Germinal center (tissue), 1 donor: ENCODE measurements around the gene SSB.
"Not testable (repeated sequence)": the region's sequence is repeated elsewhere in the genome, so short reads cannot be mapped to it uniquely, and the experiment has no call there.

Experiments used
- DNase-seq: peaks from one replicate; pipeline ENCODE4 v3.0.0; 2012; ENCODE audit warnings: mixed read lengths, low spot score

SSB gene

DNA sequence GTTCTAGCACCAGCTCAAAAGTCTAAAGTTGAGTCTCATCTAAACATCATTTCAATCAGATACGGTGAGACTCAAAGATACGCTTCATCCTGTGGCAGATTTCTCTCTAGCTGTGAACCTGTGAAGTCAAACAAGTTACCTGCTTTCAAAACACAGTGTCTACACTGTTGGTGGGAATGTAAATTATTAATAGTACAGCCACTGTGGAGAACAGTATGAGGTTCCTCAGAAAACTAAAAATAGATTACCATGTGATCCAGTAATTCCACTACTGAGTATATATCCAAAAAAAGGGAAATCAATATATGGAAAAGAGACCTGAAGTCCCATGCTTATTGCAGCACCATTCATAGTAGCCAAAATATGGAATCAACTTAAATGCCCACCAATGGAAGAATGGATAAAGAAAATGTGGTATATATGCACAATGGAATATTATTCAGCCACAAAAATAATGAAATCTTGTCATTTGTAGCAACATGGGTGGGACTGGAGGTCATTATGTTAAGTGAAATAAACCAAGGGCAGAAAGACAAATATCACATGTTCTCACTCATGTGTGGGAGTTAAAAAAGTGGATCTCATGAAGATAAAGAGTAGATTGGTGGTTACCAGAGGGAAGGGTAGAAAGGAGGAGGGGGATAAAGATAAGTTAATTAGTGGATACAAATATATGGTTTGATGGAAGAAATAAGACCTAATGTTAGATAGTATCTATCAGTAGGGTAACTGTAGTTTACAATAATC, 40.2 kb downstream of the SSB start:
- DNase-seq, result no peak

DNA sequence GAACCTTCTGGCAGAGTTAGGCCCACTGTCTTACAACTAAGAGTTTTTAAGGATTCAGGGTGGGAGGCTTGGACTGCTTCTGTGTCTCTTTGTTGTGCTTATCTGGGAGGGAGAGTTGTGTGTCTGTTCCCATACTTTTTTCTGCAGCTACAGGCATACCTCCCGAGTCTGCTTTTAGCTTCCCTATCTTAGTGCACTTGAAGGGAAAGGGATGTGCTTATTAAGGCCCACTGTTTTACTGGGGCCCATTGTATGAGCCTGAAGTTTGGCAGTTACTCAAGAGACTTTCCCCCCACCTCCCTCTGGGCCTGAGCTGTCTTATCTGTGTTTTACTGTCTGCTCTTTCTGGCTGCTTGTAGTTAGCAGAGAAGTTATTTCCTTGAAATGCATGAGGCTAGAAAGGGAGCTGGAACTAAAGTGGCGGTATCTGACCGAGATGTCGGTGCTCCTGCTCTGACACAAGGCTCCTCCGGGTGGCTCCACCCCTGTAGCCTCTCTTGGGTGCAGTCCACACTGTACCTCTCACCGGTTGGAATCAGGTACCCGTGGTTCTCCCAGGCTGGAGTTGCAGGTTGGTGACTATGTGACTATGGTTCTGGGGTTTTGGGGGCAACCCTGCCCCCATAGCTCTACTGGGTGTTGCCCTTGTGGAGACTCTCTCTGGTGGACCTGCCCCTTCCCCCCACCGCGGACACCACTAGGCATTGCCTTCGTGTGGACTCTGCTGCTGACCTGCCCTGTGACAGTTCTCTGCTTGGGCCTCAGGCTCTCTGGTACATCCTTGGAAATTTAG, 41.5 kb downstream of the SSB start:
- DNase-seq, result no peak

DNA sequence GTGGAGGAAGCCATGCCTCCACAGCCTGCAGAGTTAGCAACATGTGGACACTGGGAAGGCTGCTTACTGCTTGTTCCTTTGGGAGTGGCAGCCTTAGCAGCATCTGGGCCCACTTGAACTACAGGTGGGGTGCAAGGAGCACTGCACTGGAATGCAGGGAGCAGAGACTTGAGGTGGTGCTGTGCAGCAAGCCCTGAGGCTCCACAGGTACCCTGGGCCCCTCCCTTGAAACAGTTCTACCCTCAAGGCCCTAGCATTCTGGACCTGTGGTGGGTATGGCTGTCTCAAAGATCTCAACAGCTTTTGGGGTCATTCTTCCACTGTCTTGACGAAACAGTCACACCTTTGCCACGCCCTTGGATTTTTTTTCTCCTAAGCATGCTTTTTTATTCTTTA, 42.1 kb downstream of the SSB start:
- no peak for DNase-seq

DNA sequence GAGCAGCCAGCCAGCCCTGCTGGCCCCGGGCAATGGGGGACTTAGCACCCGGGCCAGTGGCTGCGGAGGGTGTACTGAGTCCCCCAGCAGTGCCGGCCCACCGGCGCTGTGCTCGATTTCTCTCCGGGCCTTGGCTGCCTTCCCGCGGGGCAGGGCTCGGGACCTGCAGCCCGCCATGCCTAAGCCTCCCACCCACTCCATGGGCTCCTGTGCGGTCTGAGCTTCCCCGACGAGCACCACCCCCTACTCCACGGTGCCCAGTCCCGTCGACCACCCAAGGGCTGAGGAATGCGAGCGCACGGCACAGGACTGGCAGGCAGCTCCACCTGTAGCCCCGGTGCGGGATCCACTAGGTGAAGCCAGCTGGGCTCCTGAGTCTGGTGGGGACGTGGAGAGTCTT, 43.0 kb downstream of the SSB start:
- DNase-seq, result not testable (repeated sequence)

DNA sequence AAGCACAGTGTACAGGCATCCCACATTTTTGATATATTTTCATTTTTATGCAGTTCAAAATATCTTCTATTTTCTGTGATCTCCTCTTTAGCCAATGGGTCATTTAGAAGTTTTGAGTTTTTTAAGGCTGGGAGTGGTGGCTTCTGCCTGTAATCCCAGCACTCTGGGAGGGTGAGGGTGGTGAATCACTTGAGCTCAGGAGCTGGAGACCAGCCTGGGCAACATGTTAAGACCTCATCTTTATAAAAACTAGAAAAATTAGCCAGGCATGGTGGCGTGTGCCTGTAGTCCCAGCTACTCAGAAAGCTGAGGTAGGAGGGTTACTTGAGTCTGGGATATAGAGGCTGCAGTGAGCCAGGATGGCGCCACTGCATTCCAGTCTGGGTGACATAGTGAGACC, 46.3 kb downstream of the SSB start:
- no peak for DNase-seq

DNA sequence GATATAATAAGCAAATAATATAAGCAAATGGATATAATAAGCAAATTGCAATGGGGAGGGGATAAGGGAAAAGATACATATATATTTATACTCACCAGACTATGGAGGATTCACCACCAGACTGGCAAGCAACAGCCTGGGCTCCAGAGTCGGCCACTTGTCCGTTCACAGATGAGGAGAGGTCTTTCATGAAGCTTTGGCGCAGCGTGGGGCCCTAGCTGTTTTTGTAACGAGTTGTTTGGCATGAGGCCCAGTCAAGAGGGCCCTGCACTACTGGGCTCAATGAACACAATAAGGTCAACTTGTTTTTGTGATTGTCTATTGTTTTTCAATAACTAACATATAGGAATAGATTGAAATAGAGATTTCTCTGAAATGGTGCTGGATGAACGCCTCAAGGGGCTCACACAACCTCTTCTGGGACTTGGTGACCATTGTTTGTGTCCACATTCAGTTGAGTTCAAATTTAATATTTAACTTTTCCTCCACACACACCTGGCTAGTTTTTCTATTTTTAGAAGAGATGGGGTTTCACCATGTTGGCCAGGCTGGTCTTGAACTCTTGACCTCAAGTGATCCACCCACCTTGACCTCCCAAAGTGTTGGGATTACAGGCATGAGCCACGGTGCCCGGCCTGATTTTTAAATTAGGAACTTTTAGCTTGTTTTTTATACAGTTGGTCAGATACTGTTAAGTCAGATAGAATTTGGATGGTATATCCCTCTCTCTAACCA, 50.5 kb downstream of the SSB start:
- DNase-seq, result not testable (repeated sequence)

DNA sequence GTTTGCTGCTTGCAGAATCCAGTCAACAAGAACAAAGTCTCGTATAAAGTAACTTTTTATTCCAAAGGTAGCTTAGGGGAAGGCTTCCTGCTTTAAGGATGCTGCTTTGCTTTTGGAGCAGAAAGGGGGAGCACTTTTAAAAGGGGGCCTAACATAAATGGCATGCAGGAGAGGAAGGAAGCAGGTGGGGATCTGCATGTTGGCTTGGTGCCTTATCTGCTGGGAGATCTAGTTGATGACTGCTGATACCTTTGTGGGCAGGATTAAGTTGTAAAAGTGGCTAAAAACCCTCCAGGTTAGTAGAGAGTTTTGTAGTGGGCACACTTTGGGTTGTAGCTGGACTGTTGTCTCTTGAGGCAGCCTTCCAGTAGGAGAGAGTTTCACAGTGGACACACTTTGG, 51.0 kb downstream of the SSB start:
- DNase-seq, result no peak

DNA sequence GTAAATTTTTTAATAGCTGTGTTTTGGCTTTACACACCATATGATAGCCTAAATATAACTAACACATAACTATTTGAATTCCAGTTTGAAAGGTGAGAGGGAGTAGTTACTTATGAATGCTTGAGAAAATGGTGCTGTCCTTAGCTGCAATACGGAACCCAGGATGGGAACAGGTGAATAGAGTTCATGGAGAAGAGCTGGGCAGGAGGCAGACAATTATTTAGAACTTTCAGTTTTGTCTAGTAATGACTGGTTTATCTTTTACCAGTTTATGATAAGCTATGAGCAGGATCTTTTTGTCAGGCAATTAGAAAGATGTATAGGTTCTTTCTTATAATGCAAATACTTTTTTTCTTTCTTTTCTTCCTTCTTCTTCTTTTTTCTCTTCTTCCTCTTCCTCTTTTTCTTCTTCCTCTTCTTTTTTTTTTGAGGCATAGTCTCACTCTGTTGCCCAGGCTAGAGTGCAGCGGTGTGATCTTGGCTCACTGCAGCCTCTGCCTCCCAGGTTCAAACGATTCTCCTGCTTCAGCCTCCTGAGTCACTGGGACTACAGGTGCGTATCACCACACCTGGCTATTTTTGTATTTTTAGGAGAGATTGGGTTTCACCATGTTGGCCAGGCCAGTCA, 54.5 kb downstream of the SSB start:
- no peak for DNase-seq

DNA sequence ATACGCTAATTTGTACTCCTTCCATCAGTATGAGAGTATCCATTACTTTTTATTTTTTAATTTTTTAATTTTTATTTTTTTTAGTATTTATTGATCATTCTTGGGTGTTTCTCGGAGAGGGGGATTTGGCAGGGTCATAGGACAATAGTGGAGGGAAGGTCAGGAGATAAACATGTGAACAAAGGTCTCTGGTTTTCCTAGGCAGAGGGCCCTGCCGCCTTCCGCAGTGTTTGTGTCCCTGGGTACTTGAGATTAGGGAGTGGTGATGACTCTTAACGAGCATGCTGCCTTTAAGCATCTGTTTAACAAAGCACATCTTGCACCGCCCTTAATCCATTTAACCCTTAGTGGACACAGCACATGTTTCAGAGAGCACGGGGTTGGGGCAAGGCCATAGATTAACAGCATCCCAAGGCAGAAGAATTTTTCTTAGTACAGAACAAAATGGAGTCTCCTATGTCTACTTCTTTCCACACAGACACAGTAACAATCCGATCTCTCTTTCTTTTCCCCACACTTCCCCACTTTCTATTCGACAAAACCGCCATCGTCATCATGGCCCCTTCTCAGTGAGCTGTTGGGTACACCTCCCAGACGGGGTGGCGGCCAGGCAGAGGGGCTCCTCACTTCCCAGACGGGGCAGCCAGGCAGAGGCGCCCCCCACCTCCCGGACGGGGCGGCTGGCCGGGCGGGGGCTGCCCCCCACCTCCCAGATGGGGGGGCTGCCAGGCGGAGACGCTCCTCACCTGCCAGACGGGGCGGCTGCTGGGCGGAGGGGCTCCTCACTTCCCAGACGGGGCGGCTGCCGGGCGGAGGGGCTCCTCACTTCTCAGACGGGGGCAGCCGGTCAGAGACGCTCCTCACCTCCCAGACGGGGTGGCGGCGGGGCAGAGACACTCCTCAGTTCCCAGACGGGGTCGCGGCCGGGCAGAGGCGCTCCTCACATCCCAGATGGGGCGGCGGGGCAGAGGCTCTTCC, 56.9 kb downstream of the SSB start:
- not testable (repeated sequence) for DNase-seq

DNA sequence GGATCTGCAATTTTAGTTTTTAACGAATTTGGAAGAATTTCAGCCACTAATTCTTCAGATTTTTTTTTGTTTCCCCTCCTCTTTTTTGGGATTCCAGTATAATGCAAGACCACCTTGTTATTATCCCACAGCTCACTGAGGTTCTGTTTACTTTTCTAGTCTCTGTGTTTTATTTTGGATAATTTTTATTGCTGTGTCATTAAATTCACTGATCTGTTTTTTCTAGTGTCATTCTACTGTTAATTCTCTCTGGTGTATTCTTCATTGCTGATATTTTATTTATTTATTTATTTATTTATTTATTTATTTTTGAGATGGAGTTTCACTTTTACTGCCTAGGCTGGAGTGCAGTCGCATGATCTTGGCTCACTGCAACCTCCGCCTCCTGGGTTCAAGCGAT, 60.8 kb downstream of the SSB start:
- no peak for DNase-seq

DNA sequence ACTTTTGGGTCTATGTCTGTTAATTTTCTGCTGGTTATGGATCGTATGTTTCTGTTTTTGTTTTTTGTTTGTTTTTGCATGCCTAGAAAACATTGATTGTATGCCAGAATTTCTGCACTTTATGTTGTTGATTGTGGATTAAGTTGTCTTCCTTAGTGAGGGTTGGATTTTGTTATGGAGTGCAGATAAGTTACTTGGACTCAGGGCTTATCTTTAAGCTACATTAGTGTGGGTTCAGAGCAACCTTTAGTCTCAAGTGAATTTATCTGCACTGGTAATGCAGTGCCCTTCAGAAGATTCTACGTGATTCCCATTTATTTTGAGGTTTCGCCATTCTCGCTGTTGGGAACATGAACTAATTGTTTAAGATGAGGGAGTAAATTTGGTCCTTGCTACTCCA, 61.5 kb downstream of the SSB start:
- no peak for DNase-seq
